Measurements from ENCODE around the gene TPCN2. TPM values are rescaled to one million over a fixed set of nuclear protein-coding genes. Genes with fewer than 3 reads are reported as not detected.

The TPCN2 gene
- total RNA-seq, 1 experiment from 2014 or later: 15.2 TPM

GRCh38 chr11:69156673-69157155, 108.0 kb downstream of the TPCN2 start:
- DNase-seq (ENCODE audit: low read depth, low spot score): no peak

DNA sequence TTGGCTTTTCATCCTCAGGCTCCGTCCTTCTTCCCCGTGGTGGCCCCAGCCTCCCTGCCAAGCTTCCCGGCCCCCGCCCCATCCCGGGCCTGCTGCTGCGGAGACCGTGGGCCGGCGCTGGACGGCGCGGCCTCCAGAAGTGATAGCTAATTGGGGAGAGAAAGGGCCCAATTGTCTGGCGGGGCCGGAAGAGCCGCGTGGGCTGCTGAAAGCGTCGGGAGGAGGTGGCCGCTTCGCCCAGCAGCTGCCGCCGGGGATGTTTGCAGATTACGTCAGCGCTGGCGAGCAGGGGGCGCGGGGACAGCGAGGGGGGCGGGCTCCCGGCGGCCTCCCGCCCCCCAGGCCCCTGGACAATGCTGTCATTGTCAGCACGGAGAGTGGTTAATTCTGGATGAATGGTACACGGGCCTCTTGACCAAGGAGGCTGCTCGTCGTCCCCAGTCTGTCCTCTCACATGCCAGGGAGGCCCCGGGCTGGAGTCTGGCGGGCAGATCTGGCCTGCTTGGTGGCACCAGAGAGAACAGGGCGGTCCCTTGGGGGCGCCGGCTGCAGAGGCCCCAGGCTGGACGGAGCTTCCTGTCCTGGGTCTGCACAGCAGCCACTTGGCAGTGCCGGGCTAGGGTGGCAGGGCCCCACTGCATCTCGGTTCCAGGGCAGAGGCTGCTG, 108.6 kb downstream of the TPCN2 start:
- Histone ChIP-seq H4K20me1 (ENCODE audit: insufficient read depth) (no peaks in the 10 kb centered on the region), H3K9me2 (ENCODE audit: insufficient read depth) (0 out of 2 replicates have a peak, but pooled peaks cover 2% of the 10 kb centered on the region), H3K9me3 (ENCODE audit: control insufficient read depth in 1 of 2, insufficient read depth in 1 of 2, low read depth in 1 of 2, low read length in 2 of 2) (no peaks in the 10 kb centered on the region), H2AFZ (ENCODE audit: low read depth, low read length, poor library complexity, severe bottlenecking) (no peak overlapping the region), H3K36me3 (ENCODE audit: control insufficient read depth in 1 of 2, insufficient read depth in 2 of 2, low read length in 2 of 2) (no peaks in the 10 kb centered on the region), H3K27me3 (ENCODE audit: insufficient read depth, low read length) (no peaks in the 10 kb centered on the region), H3K4me3 (replicated peaks in 1 of 2; ENCODE audit: low read depth in 1 of 2, low read length in 2 of 2) (no peak overlapping the region), H3K4me1 (ENCODE audit: control insufficient read depth in 1 of 2, insufficient read depth in 2 of 2, low read length in 2 of 2) (no peaks in the 10 kb centered on the region), H3K9ac (ENCODE audit: low read length) (no peak overlapping the region), H3K4me2 (ENCODE audit: low read length) (no peak overlapping the region), H3K27ac (ENCODE audit: low read depth, low read length) (no peak overlapping the region), H3K79me2 (ENCODE audit: insufficient read depth, low read length) (no peaks in the 10 kb centered on the region)
- intact Hi-C loops (cut with micrococcal nuclease): no loop called here
- RAD21 ChIA-PET (ENCODE audit: low non-redundant PET in 1 of 2, low total read pairs in 2 of 2, uncharacterized antibody in 2 of 2, unreplicated experiment in 2 of 2): no interaction called here
- ATAC-seq: no peak
- POLR2A ChIA-PET: no interaction called here
- CTCF ChIA-PET: no interaction called here
- BruUV-seq (replicated peaks): no TSS peak
- DNase-seq (ENCODE audit: low read depth, low spot score): no peak
- no peak for TF ChIP-seq CEBPB (IDR thresholded peaks at IDR 0.05; ENCODE audit: low read depth)
- TF ChIP-seq SIN3A (IDR thresholded peaks at IDR 0.05; ENCODE audit: low read depth): no peak
- no peak for TF ChIP-seq ATF3 (IDR thresholded peaks at IDR 0.05)
- no peak for TF ChIP-seq SRF (IDR thresholded peaks at IDR 0.05; ENCODE audit: low read depth)
- TF ChIP-seq POLR2A (IDR thresholded peaks at IDR 0.05; ENCODE audit: borderline replicate concordance, extremely low read depth, insufficient read depth, insufficient read length): no peak
- TF ChIP-seq EZH2 (IDR thresholded peaks at IDR 0.05): no peak
- TF ChIP-seq ZBTB33 (IDR thresholded peaks at IDR 0.05; ENCODE audit: extremely low read depth, insufficient replicate concordance, low read length): no peak
- no peak for TF ChIP-seq ZNF274 (IDR thresholded peaks at IDR 0.05; ENCODE audit: low read depth, low read length)

More at GRCh38 chr11:69156673-69157155, 108.0 kb downstream of the TPCN2 start:
- H3K36me3 ChIP-seq (ENCODE audit: control insufficient read depth in 1 of 2, insufficient read depth in 2 of 2, low read length in 2 of 2): no peaks in the 10 kb centered on the region
- ChIA-PET POLR2A (no interaction called here), CTCF (interaction anchor here (1.4 kb wide), 1 partner anchor 25 kb away, joined by 5 read pairs; no protein-coding TSS in a partner anchor), RAD21 (ENCODE audit: low non-redundant PET in 1 of 2, low total read pairs in 2 of 2, uncharacterized antibody in 2 of 2, unreplicated experiment in 2 of 2) (no interaction called here)
- no peak for ATAC-seq
- no peak overlapping the region for H3K4me3 ChIP-seq (replicated peaks in 1 of 2; ENCODE audit: low read depth in 1 of 2, low read length in 2 of 2)
- TF ChIP-seq ZBTB33 (IDR thresholded peaks at IDR 0.05; ENCODE audit: extremely low read depth, insufficient replicate concordance, low read length): no peak
- no peak overlapping the region for H2AFZ ChIP-seq (ENCODE audit: low read depth, low read length, poor library complexity, severe bottlenecking)
- H3K79me2 ChIP-seq (ENCODE audit: insufficient read depth, low read length): no peaks in the 10 kb centered on the region
- no peaks in the 10 kb centered on the region for H3K4me1 ChIP-seq (ENCODE audit: control insufficient read depth in 1 of 2, insufficient read depth in 2 of 2, low read length in 2 of 2)
- intact Hi-C loops (cut with micrococcal nuclease): no loop called here
- H3K9me2 ChIP-seq (ENCODE audit: insufficient read depth): no peaks in the 10 kb centered on the region
- no peak overlapping the region for H3K9ac ChIP-seq (ENCODE audit: low read length)
- H4K20me1 ChIP-seq (ENCODE audit: insufficient read depth): no peaks in the 10 kb centered on the region
- no peak overlapping the region for H3K27ac ChIP-seq (ENCODE audit: low read depth, low read length)
- BruUV-seq (replicated peaks): no TSS peak
- no peaks in the 10 kb centered on the region for H3K9me3 ChIP-seq (ENCODE audit: control insufficient read depth in 1 of 2, insufficient read depth in 1 of 2, low read depth in 1 of 2, low read length in 2 of 2)
- H3K27me3 ChIP-seq (ENCODE audit: insufficient read depth, low read length): no peaks in the 10 kb centered on the region
- no peak overlapping the region for H3K4me2 ChIP-seq (ENCODE audit: low read length)
